Lower lobe of right lung (tissue), 2 donors: ENCODE results near the gene MEGF10. TPM values are rescaled to one million over a fixed set of nuclear protein-coding genes. Genes with fewer than 3 reads are reported as not detected.
"Not testable (repeated sequence)": the region's sequence is repeated elsewhere in the genome, so short reads cannot be mapped to it uniquely, and the experiment has no call there.

Experiments
- ATAC-seq, 2 donors: fragments of 200-7000 bp; cut with Tn5 transposase; one replicate each; pipeline ENCODE4 v1.9.1; 2020 to 2022; ENCODE audit warnings: mild to moderate bottlenecking in 2 of 2, moderate library complexity in 2 of 2
- DNase-seq: peaks from one replicate; pipeline ENCODE4 v3.0.0-alpha.2; 2020
- H3K27ac ChIP-seq: fragments of 200-600 bp; one replicate; pipeline ENCODE4 v1.8.0; 2022
- H3K27me3 ChIP-seq: fragments of 200-600 bp; one replicate; pipeline ENCODE4 v1.8.0; 2022; ENCODE audit warnings: low read depth
- H3K36me3 ChIP-seq: fragments of 200-600 bp; one replicate; pipeline ENCODE4 v1.8.0; 2022; ENCODE audit warnings: mild to moderate bottlenecking
- H3K4me1 ChIP-seq: fragments of 200-600 bp; one replicate; pipeline ENCODE4 v1.8.0; 2022
- H3K4me3 ChIP-seq: fragments of 200-600 bp; one replicate; pipeline ENCODE4 v1.8.0; 2022; ENCODE audit warnings: mild to moderate bottlenecking
- H3K9me3 ChIP-seq: fragments of 200-600 bp; one replicate; pipeline ENCODE4 v1.8.0; 2022
- CTCF ChIP-seq: fragments of 200-600 bp; IDR thresholded peaks from one replicate; pipeline ENCODE4 v1.8.0; 2022; ENCODE audit warnings: antibody characterized with exemption, mild to moderate bottlenecking
- intact Hi-C: fragments of 100-400 bp; cut with DNase I; formaldehyde crosslinking; loops from one replicate; pipeline ENCODE4 v1.11.0; 2022
- total RNA-seq: library from RNA; stranded (reverse); fragmentation: NEBNext Ultra II Directional; extraction: Animal tissue kit (Norgen Biotek cat#: 25700); gene quantifications from one replicate; pipeline ENCODE4 v1.2.1, GENCODE V29; 2021
- donor health status: DM: no; HTN: yes; CAD: no; lungs with severe emphysema.

Gene MEGF10
- total RNA-seq, 1 donor from 2014 or later = 0.30 TPM

- Histone ChIP-seq H3K27ac (no peak overlapping the region), H3K4me1 (no peaks in the 10 kb centered on the region), H3K4me3 (no peak overlapping the region), H3K36me3 (no peaks in the 10 kb centered on the region), H3K9me3 (no peaks in the 10 kb centered on the region), H3K27me3 (no peaks in the 10 kb centered on the region)
- intact Hi-C loops = no loop called here
- no peak for TF ChIP-seq CTCF
- DNase-seq (no peak), ATAC-seq (no peak)
These were observed 25.4 kb downstream of the MEGF10 start for GRCh38 chr5:127316011-127316410.

DNA sequence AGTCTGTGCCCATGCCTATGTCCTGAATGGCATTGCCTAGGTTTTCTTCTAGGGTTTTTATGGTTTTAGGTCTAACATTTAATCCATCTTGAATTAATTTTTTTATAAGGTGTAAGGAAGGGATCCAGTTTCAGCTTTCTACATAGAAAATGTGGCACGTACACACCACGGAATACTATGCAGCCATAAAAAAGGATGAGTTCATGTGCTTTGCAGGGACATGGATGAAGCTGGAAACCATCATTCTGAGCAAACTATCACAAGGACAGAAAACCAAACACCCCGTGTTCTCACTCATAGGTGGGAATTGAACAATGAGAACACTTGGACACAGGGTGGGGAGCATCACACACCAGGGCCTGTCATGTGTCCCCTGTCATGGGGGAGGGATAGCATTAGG lies 26.8 kb downstream of the MEGF10 start:
- H3K36me3 ChIP-seq, intact Hi-C loops, H3K27ac ChIP-seq, ATAC-seq, H3K4me3 ChIP-seq, H3K9me3 ChIP-seq, DNase-seq, H3K4me1 ChIP-seq, H3K27me3 ChIP-seq: not testable (repeated sequence)

GRCh38 chr5:127320032-127320965 lies 29.7 kb downstream of the MEGF10 start:
- intact Hi-C loops = no loop called here
- ATAC-seq = no peak

DNA sequence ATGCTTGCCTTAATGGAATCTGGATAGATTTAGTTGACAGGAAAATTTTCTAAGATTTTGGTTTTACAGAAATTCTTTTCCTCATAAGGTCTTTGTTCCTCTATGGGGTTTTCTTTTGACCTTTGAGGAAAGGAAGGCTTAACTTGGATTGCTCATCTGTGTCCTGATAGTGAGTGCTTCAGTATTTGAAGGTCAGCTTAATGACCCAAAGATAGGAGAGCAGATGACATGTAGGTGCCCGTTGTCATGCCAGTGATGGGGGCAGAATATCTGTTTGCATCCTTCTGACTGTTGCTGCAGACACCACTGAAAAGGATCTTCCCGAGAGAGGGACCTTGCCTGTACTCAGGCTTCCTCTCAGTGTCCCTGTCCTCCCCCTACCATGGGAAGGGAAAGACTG lies 30.9 kb downstream of the MEGF10 start:
- Histone ChIP-seq H3K36me3 (no peaks in the 10 kb centered on the region), H3K27ac (no peak overlapping the region), H3K4me1 (no peaks in the 10 kb centered on the region), H3K4me3 (no peak overlapping the region), H3K9me3 (no peaks in the 10 kb centered on the region), H3K27me3 (no peaks in the 10 kb centered on the region)
- no peak for DNase-seq
- no peak for ATAC-seq
- no peak for TF ChIP-seq CTCF
- intact Hi-C loops = no loop called here

More at GRCh38 chr5:127320032-127320965, 29.7 kb downstream of the MEGF10 start:
- Histone ChIP-seq H3K27me3 (no peaks in the 10 kb centered on the region), H3K4me3 (no peak overlapping the region), H3K4me1 (no peaks in the 10 kb centered on the region), H3K27ac (no peak overlapping the region), H3K36me3 (no peaks in the 10 kb centered on the region), H3K9me3 (no peaks in the 10 kb centered on the region)
- DNase-seq = no peak
- TF ChIP-seq CTCF = no peak

DNA sequence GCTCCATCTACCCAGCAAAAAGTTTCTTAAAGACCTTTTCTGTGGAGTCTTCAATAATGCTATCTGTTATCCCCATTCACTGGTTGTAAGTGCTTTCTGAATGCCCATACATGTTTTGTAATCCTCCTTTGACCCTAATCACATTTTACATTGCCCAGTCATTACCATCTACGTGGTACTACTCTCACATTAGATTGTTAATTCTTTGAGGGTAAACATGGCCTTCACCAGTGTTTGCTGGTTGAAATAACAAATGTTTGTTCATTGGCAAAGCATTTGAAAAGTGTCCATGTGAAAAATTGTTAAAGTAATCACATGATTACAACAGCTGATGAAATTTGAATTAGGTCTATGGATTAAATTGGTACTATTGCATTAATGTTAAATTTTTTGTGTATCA lies 31.8 kb downstream of the MEGF10 start:
- TF ChIP-seq CTCF = no peak
- DNase-seq (no peak), ATAC-seq (no peak)
- intact Hi-C loops = no loop called here
- no peaks in the 10 kb centered on the region for H3K36me3 ChIP-seq
- no peaks in the 10 kb centered on the region for H3K27me3 ChIP-seq
- H3K27ac ChIP-seq = no peak overlapping the region
- H3K4me1 ChIP-seq = no peaks in the 10 kb centered on the region
- H3K4me3 ChIP-seq = no peak overlapping the region
- H3K9me3 ChIP-seq = no peaks in the 10 kb centered on the region

GRCh38 chr5:127324756-127325155 lies 34.2 kb downstream of the MEGF10 start:
- no peaks in the 10 kb centered on the region for H3K36me3 ChIP-seq
- no peak for ATAC-seq
- no peak for TF ChIP-seq CTCF
- H3K9me3 ChIP-seq = no peaks in the 10 kb centered on the region
- DNase-seq = no peak
- no peaks in the 10 kb centered on the region for H3K4me1 ChIP-seq
- no peak overlapping the region for H3K4me3 ChIP-seq
- H3K27me3 ChIP-seq = no peaks in the 10 kb centered on the region
- intact Hi-C loops = no loop called here
- no peak overlapping the region for H3K27ac ChIP-seq
